Esophagus muscularis mucosa (tissue), 3 donors: ENCODE results near the gene SMAD5.

ENCODE experiments used
- CTCF ChIP-seq, 3 experiments: fragments of 200-600 bp in 2 of 3; fragments of 450-650 bp in 1 of 3; sonication (generic) in 2 of 3; IDR thresholded peaks; one replicate each; pipeline ENCODE4 v1.5.1; 2017 to 2019; ENCODE audit warnings: antibody characterized with exemption in 3 of 3, mild to moderate bottlenecking in 2 of 3, moderate library complexity in 1 of 3
- POLR2A ChIP-seq: fragments of 450-650 bp; IDR thresholded peaks from one replicate; pipeline ENCODE4 v1.6.1; 2017; ENCODE audit warnings: antibody characterized with exemption, moderate library complexity, mild to moderate bottlenecking, low read depth
- POLR2AphosphoS5 ChIP-seq, 2 donors: sonication (generic); formaldehyde crosslinking; IDR thresholded peaks; one replicate each; pipeline ENCODE4 v1.6.1; 2017; ENCODE audit warnings: antibody characterized with exemption in 2 of 2

- TF ChIP-seq CTCF (IDR thresholded peaks at IDR 0.05) = no peak
- no peak for TF ChIP-seq POLR2A
- TF ChIP-seq POLR2AphosphoS5 (IDR thresholded peaks at IDR 0.05) = no peak
Measured at GRCh38 chr5:136155078-136155477, 22.4 kb downstream of the SMAD5 start.
